Common myeloid progenitor, CD34-positive (primary cell): ENCODE measurements around the gene TEAD1.

Experiments
- CTCF ChIA-PET: fragments of 350-600 bp; sonication (Branson Sonifier 250); formaldehyde crosslinking; loops from one replicate; lab custom pipeline; 2021; ENCODE audit warnings: antibody characterized with exemption; lab: Charles Lee
- POLR2A ChIA-PET: fragments of 350-600 bp; sonication (Branson Sonifier 250); formaldehyde crosslinking; loops from one replicate; lab custom pipeline; 2021; ENCODE audit warnings: antibody characterized with exemption; lab: Charles Lee
- DNase-seq, 3 donors: peaks; one replicate each; pipeline versions ENCODE4 v3.0.0 to v3.0.0-alpha.2; 2013
- H3K27ac ChIP-seq, 2 experiments: 1 replicate in 1 of 2; 2 replicates in 1 of 2; pipeline ENCODE4 v1.7.0; 2013; ENCODE audit warnings: inconsistent platforms in 2 of 2, low read length in 2 of 2, mild to moderate bottlenecking in 2 of 2, low read depth in 1 of 2, moderate library complexity in 1 of 2; ENCODE audit not compliant: severe bottlenecking in 2 of 2, insufficient read depth in 1 of 2, poor library complexity in 1 of 2
- H3K27me3 ChIP-seq, 5 experiments: replicated peaks in 2 of 5; 1 replicate in 3 of 5; 2 replicates in 2 of 5; pipeline versions ENCODE4 v1.6.1 to v1.7.0; 2013; ENCODE audit warnings: low read length in 4 of 5, mild to moderate bottlenecking in 2 of 5, moderate library complexity in 2 of 5, inconsistent platforms in 1 of 5; ENCODE audit not compliant: insufficient read depth in 5 of 5, control insufficient read depth in 4 of 5
- H3K36me3 ChIP-seq, 4 experiments: 1 replicate in 2 of 4; 2 replicates in 2 of 4; pipeline versions ENCODE4 v1.6.1 to v1.7.0; 2013; ENCODE audit warnings: low read length in 3 of 4, control low read depth in 1 of 4, mild to moderate bottlenecking in 1 of 4; ENCODE audit not compliant: control insufficient read depth in 4 of 4, insufficient read depth in 4 of 4
- H3K4me1 ChIP-seq, 4 experiments: 1 replicate in 3 of 4; 2 replicates in 1 of 4; pipeline versions ENCODE4 v1.6.1 to v1.7.1; 2013; ENCODE audit warnings: low read length in 3 of 4, mild to moderate bottlenecking in 3 of 4, control low read depth in 1 of 4, inconsistent platforms in 1 of 4, moderate library complexity in 1 of 4; ENCODE audit not compliant: control insufficient read depth in 4 of 4, insufficient read depth in 4 of 4; ENCODE audit errors: control extremely low read depth in 1 of 4
- H3K4me3 ChIP-seq, 7 experiments: 1 replicate in 4 of 7; 2 replicates in 3 of 7; pipeline versions ENCODE4 v1.5.1 to v1.7.0; 2013; ENCODE audit warnings: mild to moderate bottlenecking in 7 of 7, low read length in 6 of 7, moderate library complexity in 6 of 7, inconsistent platforms in 2 of 7, low read depth in 2 of 7, control low read depth in 1 of 7; ENCODE audit not compliant: insufficient read depth in 4 of 7, control insufficient read depth in 1 of 7; ENCODE audit errors: extremely low read depth in 1 of 7
- H3K9me3 ChIP-seq, 5 experiments: 1 replicate in 4 of 5; 2 replicates in 1 of 5; pipeline versions ENCODE4 v1.6.1 to v1.7.1; 2013; ENCODE audit warnings: low read length in 4 of 5, mild to moderate bottlenecking in 2 of 5, inconsistent platforms in 1 of 5, low read depth in 1 of 5, moderate library complexity in 1 of 5; ENCODE audit not compliant: control insufficient read depth in 4 of 5, insufficient read depth in 2 of 5; ENCODE audit errors: control extremely low read depth in 1 of 5
- WGBS: methylation state at CpG from one replicate; pipeline ENCODE4 v1.1.5; 2013; ENCODE audit not compliant: insufficient coverage; 5-methylcytosine and 5-hydroxymethylcytosine counted together

Gene TEAD1

DNA sequence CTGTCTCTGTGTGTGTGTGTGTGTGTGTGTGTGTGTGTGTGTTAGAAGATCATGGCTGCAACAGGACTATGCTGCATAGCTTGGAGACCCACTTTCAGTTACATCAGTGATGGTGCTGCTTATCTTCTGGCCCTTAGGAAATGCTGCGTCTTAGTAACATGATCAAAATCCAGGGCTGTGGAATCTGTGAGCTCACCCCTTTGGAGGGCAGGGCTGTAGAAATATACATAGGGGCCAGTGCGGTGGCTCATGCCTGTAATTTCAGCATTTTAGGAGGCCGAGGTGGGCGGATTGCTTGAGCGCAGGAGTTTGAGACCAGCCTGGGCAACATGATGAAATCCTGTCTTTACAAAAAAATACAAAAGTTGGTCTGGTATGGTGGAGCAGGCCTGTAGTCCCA is 183.4 kb downstream of the TEAD1 start:
- CTCF ChIA-PET, result interaction anchor here (1.2 kb wide), 1 partner anchor 32 kb away, joined by 4 read pairs; no protein-coding TSS in a partner anchor
- WGBS, result 100% methylated on average over 5 of the region's 5 CpGs
- Histone ChIP-seq H3K4me3 (no peak overlapping the region), H3K27ac (no peak overlapping the region), H3K36me3 (no peaks in the 10 kb centered on the region), H3K4me1 (no peaks in the 10 kb centered on the region), H3K9me3 (no peaks in the 10 kb centered on the region), H3K27me3 (peaks cover 3 to 35% (median 6%) of the 10 kb centered on the region in 5 experiments)
- POLR2A ChIA-PET, result no interaction called here
- DNase-seq, result no peak

GRCh38 chr11:12859872-12860657 is 185.8 kb downstream of the TEAD1 start:
- DNase-seq, result peak in 2 of 3 donors; percentile 6 to 9
- Histone ChIP-seq H3K4me1 (peaks cover 0 to 4% (median 0%) of the 10 kb centered on the region in 4 experiments), H3K9me3 (no peaks in the 10 kb centered on the region), H3K27ac (no peak overlapping the region), H3K36me3 (no peaks in the 10 kb centered on the region), H3K27me3 (peaks cover 7 to 57% (median 19%) of the 10 kb centered on the region in 5 experiments), H3K4me3 (no peak overlapping the region)
- CTCF ChIA-PET, result interaction anchor here (1.3 kb wide), 1 partner anchor 33 kb away, joined by 3 read pairs; no protein-coding TSS in a partner anchor
- POLR2A ChIA-PET, result no interaction called here
- 68% methylated on average over 3 of the region's 3 CpGs for WGBS

GRCh38 chr11:12860827-12861226 is 186.6 kb downstream of the TEAD1 start:
- WGBS, result 95% methylated on average over 2 of the region's 2 CpGs

DNA sequence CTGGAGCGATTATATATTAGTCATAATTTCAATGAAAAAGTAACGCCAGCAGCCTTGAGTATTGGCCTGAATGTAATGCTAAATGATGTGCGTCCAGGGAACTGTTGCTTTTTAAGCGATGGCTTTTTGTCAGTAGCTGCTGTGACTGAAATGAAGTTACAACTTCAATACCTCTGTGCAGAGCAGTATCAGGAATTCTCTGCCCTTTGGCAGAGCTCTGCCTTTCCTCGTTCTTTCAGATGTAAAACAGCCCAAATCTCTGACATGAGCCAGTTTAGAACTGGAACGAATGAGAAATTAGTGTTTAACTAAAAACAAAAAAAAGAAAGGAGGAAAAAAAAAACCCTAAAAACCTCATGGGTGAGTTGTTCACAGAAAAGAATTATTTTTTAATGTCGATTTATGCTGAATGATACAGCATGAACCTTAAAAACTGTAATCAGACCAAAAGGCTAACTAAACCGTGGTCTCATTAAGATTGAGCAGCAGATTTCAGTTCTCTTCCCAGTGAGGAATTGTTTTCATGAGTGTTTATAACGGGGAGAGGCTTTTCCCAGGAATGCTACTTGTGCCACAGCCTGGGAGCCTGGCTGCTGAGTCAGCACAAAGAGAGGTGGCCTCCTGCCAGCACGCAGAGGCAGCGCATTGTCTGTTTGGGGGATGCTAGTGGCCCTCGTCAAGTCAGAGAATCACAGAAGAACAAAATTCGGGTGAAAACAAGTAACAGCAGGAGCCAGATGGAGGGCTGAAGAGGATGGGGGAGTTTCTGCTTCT is 188.7 kb downstream of the TEAD1 start:
- H3K4me1 ChIP-seq, result peaks cover 0 to 4% (median 0%) of the 10 kb centered on the region in 4 experiments
- no peak for DNase-seq
- H3K36me3 ChIP-seq, result no peaks in the 10 kb centered on the region
- H3K9me3 ChIP-seq, result no peaks in the 10 kb centered on the region
- CTCF ChIA-PET, result interaction anchor here (2.4 kb wide), 1 partner anchor 30 kb away, joined by 5 read pairs; no protein-coding TSS in a partner anchor
- H3K27me3 ChIP-seq, result peaks cover 10 to 78% (median 19%) of the 10 kb centered on the region in 5 experiments
- POLR2A ChIA-PET, result no interaction called here
- WGBS, result 62% methylated on average over 10 of the region's 13 CpGs
- no peak overlapping the region for H3K4me3 ChIP-seq
- H3K27ac ChIP-seq, result no peak overlapping the region

More at GRCh38 chr11:12860827-12861226, 186.6 kb downstream of the TEAD1 start:
- Histone ChIP-seq H3K4me3 (no peak overlapping the region), H3K4me1 (peaks cover 0 to 4% (median 0%) of the 10 kb centered on the region in 4 experiments), H3K9me3 (no peaks in the 10 kb centered on the region), H3K27ac (no peak overlapping the region), H3K27me3 (peaks cover 7 to 64% (median 19%) of the 10 kb centered on the region in 5 experiments), H3K36me3 (no peaks in the 10 kb centered on the region)
- DNase-seq, result no peak
- ChIA-PET CTCF (interaction anchor here (1.3 kb wide), 1 partner anchor 33 kb away, joined by 3 read pairs; no protein-coding TSS in a partner anchor), POLR2A (no interaction called here)

DNA sequence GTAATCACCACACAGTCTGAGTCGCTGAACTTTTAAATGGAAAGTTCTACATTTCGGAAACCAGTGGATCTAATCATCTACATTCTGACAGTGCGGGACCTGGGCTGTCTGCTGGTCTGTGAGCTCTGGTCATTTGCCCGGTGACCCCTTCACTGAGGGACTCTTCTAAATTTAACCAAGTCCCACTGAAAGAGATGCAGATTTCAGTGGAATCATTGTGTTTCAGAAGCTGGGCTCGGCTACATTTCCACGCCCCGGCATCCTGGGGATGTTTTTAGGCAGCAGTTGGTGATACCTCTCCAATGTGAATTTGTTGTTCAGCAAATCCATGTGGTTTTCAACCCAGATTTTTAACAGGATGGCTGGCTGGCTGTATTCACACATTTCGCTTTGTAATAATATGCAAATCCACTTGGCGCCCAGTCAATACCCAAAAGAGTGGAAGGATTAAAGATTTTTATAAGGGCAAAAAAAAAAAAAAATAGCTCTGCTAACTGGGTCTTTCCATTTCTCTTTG is 189.4 kb downstream of the TEAD1 start:
- CTCF ChIA-PET, result interaction anchor here (0.6 to 2.4 kb wide), 3 partner anchors 30 to 377 kb away, joined by 3 to 5 read pairs (median 4); no protein-coding TSS in a partner anchor
- H3K36me3 ChIP-seq, result no peaks in the 10 kb centered on the region
- POLR2A ChIA-PET, result no interaction called here

DNA sequence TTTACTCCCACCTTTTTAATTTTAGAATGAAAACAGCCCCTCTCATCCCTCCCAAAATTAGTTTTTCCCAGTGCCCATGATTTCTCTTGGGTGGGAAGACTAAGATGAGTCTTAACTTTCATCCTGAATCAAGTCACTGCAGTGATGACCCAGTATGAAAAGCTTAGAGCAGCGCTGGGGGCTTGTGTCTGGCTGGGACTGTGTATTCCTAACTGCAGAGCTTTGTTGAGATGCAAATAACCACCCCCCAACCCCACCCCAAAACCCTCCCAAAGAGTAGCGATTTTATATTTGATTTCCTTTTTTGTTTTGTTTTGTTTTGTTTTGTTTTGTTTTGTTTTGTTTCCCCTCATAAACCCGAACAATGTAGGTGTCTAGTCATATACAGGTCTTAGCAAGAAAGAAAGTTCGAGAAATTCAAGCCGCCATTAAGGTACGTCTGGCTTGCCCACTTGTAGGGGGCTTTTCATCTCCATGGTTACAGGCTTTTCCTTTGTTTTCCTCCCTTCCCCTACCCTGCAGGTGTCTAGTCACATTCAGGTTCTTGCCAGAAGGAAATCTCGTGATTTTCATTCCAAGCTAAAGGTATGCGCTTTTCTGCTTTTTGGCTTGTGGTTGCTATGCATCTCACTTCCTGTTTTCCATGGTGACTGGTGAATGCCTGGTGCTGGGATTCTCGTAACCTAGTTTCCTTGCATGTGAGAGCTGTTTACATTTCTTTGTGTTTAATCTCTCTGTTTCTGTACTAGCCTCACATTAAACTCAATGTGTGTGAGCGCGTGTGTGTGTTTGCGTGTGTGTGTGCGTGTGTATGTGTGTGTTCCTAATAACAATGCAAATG is 190.3 kb downstream of the TEAD1 start:
- H3K36me3 ChIP-seq, result no peaks in the 10 kb centered on the region
- peaks cover 10 to 84% (median 25%) of the 10 kb centered on the region in 5 experiments for H3K27me3 ChIP-seq
- H3K4me3 ChIP-seq, result no peak overlapping the region
- no peak overlapping the region for H3K27ac ChIP-seq
- H3K9me3 ChIP-seq, result no peaks in the 10 kb centered on the region
- WGBS, result 18% methylated on average over 7 of the region's 13 CpGs
- H3K4me1 ChIP-seq, result peaks cover 0 to 4% (median 0%) of the 10 kb centered on the region in 4 experiments
- ChIA-PET CTCF (interaction anchor here (0.6 to 2.4 kb wide), 3 partner anchors 29 to 378 kb away, joined by 3 to 5 read pairs (median 4); no protein-coding TSS in a partner anchor), POLR2A (no interaction called here)
- peak; percentile 16 to 52 (median 51) for DNase-seq

More for the DNA sequence above, 189.4 kb downstream of the TEAD1 start:
- H3K27me3 ChIP-seq, result peaks cover 10 to 81% (median 23%) of the 10 kb centered on the region in 5 experiments
- no peaks in the 10 kb centered on the region for H3K9me3 ChIP-seq
- DNase-seq, result no peak
- WGBS, result 59% methylated on average over 8 of the region's 9 CpGs
- H3K4me3 ChIP-seq, result no peak overlapping the region
- peaks cover 0 to 4% (median 0%) of the 10 kb centered on the region in 4 experiments for H3K4me1 ChIP-seq
- H3K27ac ChIP-seq, result no peak overlapping the region
